CD4-positive, alpha-beta T cell treated with Interferon alpha-2 for 1 hour (primary cell): Measurements from ENCODE around the gene ZBTB33.
A peak's percentile ranks its signal among the peaks of the same experiment; 100 is the strongest.

ENCODE experiments used
- DNase-seq, 2 donors: peaks; one replicate each; pipeline ENCODE4 v3.0.0-alpha.2; 2020 to 2022

Gene ZBTB33

GRCh38 chrX:120250522-120251271 is at the start of gene ZBTB33:
Gene ZBTB33, plus strand, starts transcription at chrX:120250812. Its CDS starts 2,604 bp downstream, at chrX:120253416.
- DNase-seq: peak; percentile 86

DNA sequence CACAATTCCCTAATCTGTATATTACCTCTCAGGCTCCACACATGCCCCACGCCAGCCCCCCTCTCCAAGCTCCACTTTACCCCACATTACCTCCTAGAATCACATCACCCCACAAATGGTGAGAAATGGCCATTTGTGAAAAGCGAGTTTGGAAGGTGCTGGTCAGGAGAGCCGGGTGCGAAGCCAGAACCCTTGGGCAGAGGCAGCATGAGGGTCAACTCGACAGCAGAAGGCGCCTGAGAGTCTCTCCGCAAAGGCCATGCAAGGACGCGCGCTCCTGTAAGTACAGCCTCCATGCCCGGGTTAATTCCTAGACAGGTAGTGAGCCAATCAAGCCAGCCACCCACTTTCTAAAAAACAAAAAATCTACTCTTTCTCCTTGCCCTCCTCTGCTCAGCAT is 49.8 kb upstream of the ZBTB33 start:
- no peak for DNase-seq

GRCh38 chrX:120205816-120206753 is 44.5 kb upstream of the ZBTB33 start:
- no peak for DNase-seq

GRCh38 chrX:120207009-120207605 is 43.5 kb upstream of the ZBTB33 start:
- no peak for DNase-seq

- DNase-seq: peak; percentile 45 to 62
These were observed 37.0 kb upstream of the ZBTB33 start for GRCh38 chrX:120213438-120214265.

DNA sequence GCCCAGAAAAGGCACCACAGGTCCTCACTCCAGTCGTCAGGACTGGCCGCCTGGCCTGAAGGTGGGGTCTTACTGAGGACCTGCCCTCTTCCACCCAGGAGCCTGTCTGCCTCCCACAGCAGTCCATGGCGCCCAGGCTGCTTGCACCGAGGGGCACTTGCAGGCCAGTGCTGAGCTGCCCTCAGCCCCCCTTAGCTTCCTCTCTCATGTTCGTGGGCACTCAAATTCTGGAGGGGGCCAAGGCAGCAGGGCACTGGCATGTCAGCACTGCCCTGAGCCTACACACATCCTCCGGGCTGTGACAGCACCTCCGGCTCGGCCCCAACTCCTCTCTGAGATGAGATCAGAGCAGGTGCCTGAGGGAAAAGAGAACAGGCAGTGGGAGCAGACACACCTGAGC is 27.2 kb upstream of the ZBTB33 start:
- DNase-seq: no peak

DNA sequence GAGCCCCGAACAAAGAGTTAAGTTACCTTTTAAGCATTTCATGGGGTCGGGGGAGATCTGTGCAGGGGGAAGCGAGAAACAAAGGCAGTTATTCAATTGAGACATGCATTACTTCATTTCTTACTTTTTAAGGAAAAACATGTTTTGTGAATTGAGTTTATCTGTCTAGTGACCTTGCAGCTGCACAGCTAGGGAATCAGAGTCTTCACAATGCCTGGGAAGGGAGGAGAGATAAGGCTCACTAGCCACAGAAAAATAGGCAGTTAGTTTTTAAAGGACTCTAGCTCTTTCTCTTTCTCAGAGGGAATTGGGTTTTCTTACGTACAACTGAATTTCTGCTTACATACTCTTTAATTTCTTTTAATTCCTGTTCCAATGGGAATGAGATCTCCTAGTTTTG is 26.2 kb upstream of the ZBTB33 start:
- DNase-seq: no peak

DNA sequence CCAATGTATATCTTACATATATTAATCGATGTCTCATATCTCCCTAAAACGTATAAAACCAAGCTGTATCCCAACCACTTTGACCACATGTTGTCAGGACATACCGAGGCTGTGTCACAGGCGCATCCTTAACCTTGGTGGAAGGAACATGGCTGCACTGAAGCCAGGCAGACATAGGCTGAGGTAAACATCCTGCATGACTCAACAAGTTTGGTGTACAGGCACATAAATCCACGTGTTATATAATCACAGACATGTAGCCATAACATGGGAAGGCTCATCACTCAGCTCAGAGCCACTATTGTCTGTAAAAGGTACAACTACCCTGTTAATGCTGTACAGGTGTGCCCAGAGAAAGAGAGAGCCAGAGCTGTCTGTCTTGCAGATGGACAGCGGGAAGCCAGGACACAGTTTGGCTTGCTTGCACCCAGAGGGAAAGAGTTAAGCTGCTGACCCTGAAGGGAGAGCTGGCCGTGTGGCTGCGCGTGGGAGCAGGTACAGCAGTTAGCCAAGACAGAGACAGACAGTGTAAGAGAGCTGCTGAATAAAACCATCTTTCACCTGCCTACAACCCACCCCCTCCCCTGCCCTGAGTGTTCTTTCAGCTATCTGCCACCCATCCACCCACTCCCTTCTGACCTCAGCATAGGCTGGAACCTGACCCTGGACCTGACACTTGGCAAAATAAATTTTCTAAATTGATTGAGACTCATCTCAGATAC is 22.3 kb upstream of the ZBTB33 start:
- DNase-seq: no peak

DNA sequence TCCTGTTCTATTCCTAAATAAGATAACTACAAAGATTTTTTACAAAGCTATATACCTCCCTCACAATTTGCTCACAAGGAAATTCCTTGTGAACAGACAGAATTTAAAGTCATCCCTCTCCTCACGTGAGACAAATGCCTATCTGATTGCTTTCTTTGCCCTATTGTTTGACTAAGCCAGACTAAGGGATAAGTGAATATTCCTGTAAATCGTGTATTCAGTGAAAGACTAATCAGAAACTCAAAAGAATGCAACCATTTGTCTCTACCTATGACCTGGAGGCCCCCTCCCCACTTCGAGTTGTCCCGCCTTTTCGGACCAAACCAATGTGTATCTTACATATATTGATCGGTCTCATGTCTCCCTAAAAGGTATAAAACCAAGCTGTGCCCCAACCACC is 15.3 kb upstream of the ZBTB33 start:
- DNase-seq: no peak

- no peak for DNase-seq
These were observed 13.7 kb upstream of the ZBTB33 start for GRCh38 chrX:120236687-120237479.

GRCh38 chrX:120238933-120239332 is 11.7 kb upstream of the ZBTB33 start:
- DNase-seq: no peak

DNA sequence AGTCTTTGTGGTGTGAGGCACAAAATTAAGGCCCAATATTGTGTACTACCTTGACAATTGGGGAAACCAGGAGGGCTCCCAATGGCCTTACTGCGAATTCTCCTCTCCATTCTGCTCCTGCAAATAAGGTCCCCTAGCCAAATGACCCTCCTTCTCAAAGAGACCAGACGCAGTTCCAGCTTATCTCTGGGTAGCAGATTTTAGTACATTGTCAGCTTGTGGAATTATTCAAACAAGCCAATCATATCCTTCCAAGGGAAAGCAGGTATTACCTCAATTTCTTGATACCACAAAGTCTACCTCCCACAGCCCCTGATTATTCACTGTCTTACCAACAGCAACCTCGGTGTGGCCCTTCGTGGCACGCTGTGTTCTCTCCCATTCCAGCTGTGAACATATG is 7.8 kb upstream of the ZBTB33 start:
- no peak for DNase-seq

DNA sequence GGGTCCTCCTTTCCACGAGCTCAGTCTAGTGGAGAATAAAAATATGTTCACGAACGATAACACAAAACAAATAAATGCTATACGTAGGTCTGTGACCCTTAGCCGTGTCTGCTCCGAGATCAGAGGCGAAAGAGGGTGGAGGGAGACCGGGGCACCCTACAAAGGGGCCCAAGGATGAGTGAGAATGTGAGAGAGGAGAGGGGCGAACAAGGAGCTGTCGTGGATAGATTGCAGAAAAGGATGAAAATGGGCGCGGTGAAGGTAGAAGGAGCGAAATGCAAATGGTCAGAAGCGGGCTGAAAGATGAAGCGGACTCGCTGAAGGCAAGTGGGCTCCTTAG is 6.2 kb upstream of the ZBTB33 start:
- no peak for DNase-seq

- peak; percentile 66 to 71 for DNase-seq
These were observed 5.7 kb upstream of the ZBTB33 start for GRCh38 chrX:120244735-120245498.

DNA sequence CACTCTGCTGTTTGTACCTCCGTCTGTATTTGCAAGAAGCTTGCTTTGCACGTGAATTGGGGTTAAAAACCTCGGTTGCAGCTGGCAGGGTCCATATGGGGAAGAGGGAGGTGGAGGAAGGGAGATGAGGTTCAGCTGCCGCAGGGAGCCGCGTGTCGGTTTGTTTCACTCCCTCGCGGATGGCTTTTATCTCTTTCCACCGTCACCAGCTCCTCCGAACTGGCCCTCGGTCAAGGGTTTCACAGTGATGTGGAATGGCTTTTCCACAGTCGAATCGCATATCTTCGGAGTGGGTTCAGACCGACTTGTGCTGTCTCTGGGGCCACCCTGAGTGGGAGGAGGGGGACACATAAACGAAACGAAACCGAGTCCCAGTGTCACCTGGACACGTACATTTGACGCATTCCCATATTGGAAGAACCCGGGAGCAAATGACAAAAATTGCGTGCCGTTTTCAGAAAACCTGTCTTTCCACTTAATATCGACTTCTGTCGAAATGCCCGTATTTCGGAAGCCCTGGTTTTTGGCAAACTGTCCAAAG is 929 bp downstream of the ZBTB33 start:
- peak in 1 of 2 donors; percentile 21 for DNase-seq

DNA sequence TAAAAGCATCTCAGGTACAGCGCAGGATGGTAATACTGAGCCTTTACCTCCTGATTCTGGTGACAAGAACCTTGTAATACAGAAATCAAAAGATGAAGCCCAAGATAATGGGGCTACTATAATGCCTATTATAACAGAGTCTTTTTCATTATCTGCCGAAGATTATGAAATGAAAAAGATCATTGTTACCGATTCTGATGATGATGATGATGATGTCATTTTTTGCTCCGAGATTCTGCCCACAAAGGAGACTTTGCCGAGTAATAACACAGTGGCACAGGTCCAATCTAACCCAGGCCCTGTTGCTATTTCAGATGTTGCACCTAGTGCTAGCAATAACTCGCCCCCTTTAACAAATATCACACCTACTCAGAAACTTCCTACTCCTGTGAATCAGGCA is 3.2 kb downstream of the ZBTB33 start:
- no peak for DNase-seq

GRCh38 chrX:120260369-120260768 is 9.8 kb downstream of the ZBTB33 start:
- DNase-seq: no peak

- DNase-seq: no peak
These were observed 12.5 kb downstream of the ZBTB33 start for GRCh38 chrX:120262859-120263708.

GRCh38 chrX:120264341-120264740 is 13.7 kb downstream of the ZBTB33 start:
- no peak for DNase-seq
